ENCODE data around the gene SNRPA. TPM values are rescaled to one million over a fixed set of nuclear protein-coding genes. Genes with fewer than 3 reads are reported as not detected.

The SNRPA gene
- total and polyA plus RNA-seq, 2 of the 8 experiments (the other 6 are each of a cell fraction or from before 2014, with no cell fraction given), result 201 to 202 TPM

DNA sequence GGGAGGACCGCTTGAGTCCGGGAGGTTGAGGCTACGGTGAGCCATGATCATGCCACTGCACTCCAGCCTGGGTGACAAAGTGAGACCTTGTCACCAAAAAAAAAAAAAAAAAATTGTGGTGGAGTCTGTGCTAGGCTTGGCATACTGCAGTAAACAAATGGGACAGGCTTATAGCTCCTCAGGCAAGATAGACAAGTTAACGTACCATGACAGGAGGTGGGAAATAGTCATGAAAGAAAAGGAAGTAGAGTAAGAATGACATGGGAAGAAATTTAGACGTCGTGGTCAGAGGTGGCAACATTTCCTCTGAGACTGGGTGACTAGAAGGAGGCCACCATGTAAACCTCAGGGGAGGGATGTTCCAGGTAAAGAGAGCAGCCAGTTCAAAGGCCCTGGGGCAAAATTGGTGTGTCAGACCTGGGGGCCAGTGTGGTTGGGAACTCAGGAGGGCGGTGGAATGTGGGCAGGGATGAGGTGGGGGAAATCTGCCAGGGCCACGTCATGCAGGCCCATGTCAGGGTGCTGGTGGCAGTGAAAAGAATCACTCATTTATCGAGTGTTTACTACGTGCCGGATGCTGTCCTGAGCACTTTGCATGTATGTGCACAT, 5.6 kb downstream of the SNRPA start:
- Histone ChIP-seq H3K27ac (ENCODE audit: low read depth, low read length) (no peak overlapping the region; the same call in 1 of the 2 replicates), H4K8ac (ENCODE audit: extremely low read depth, insufficient read depth, low read length) (no peak overlapping the region), H3K4me3 (ENCODE audit: extremely low read depth in 1 of 4, insufficient read depth in 2 of 4, low read depth in 3 of 4, low read length in 4 of 4) (no peak overlapping the region), H3K9me3 (ENCODE audit: insufficient read depth in 2 of 2, low read depth in 1 of 2, low read length in 1 of 2) (no peaks in the 10 kb centered on the region), H3K9ac (replicated peaks in 1 of 4; ENCODE audit: extremely low read depth in 1 of 4, low read depth in 3 of 4, low read length in 3 of 4) (no peak overlapping the region), H3K36me3 (ENCODE audit: control insufficient read depth in 2 of 4, insufficient read depth in 4 of 4, low read length in 3 of 4) (peaks cover 32 to 83% (median 58%) of the 10 kb centered on the region in 4 experiments; a peak in 7 of 8 replicates), H2AK5ac (ENCODE audit: low read depth, low read length) (no peak overlapping the region), H3K79me2 (ENCODE audit: control insufficient read depth in 1 of 2, insufficient read depth in 2 of 2, low read length in 2 of 2) (peaks cover 38 to 68% of the 10 kb centered on the region in 2 experiments), H3K4me1 (replicated peaks in 1 of 4; ENCODE audit: control insufficient read depth in 3 of 4, insufficient read depth in 4 of 4, low read length in 3 of 4) (no peaks in the 10 kb centered on the region; a peak in 2 of 7 replicates), H2BK120ac (replicated peaks; ENCODE audit: low read depth, low read length) (no peak overlapping the region), H2BK12ac (ENCODE audit: low read depth, low read length) (no peak overlapping the region), H4K5ac (ENCODE audit: insufficient read length, low read depth, low read length) (no peak overlapping the region), H2BK5ac (ENCODE audit: low read depth, low read length) (no peak overlapping the region), H3K4ac (replicated peaks; ENCODE audit: insufficient read length, low read depth, low read length) (no peak overlapping the region), H3K79me1 (ENCODE audit: low read depth, low read length) (peaks cover 7% of the 10 kb centered on the region), H3K56ac (replicated peaks; ENCODE audit: insufficient read length, low read depth, low read length) (no peak overlapping the region), H3K23me2 (ENCODE audit: low read depth, low read length) (no peaks in the 10 kb centered on the region), H4K91ac (replicated peaks; ENCODE audit: insufficient read length, low read length) (no peak overlapping the region), H2BK20ac (ENCODE audit: low read length) (no peak overlapping the region), H3K23ac (ENCODE audit: insufficient read length) (no peak overlapping the region), H2AFZ (ENCODE audit: low read length) (no peak overlapping the region), H3K27me3 (replicated peaks in 1 of 4; ENCODE audit: control insufficient read depth in 3 of 4, extremely low read depth in 1 of 4, insufficient read depth in 3 of 4, low read length in 3 of 4) (no peaks in the 10 kb centered on the region), H3K4me2 (ENCODE audit: insufficient read depth in 1 of 2, low read depth in 2 of 2, low read length in 2 of 2) (no peak overlapping the region; a peak in 1 of 4 replicates), H2BK15ac (ENCODE audit: low read length) (no peak overlapping the region), H3K14ac (ENCODE audit: insufficient read length) (no peak overlapping the region), H4K20me1 (replicated peaks in 1 of 2; ENCODE audit: control insufficient read depth in 1 of 2, insufficient read depth in 2 of 2, low read length in 2 of 2) (peaks cover 26 to 37% of the 10 kb centered on the region in 2 experiments), H3K18ac (ENCODE audit: extremely low read depth, low read length) (no peak overlapping the region)
- ChIA-PET POLR2A (ENCODE audit: partially characterized antibody) (interaction anchor here (0.6 to 15.7 kb wide), 8 partner anchors 14 to 647 kb away, joined by 3 to 399 read pairs (median 5); partner anchors contain the start of genes COQ8B, EGLN2, ITPKC and MIA), CTCF (ENCODE audit: partially characterized antibody) (interaction anchor here (0.6 to 3.4 kb wide), 8 partner anchors 9 to 618 kb away, joined by 3 to 14 read pairs (median 3); partner anchors contain the start of gene EGLN2)
- DNase-seq (ENCODE audit: low read depth in 1 of 2, low spot score in 2 of 2) (no peak), FAIRE-seq (no peak)
- 93% methylated on average over 10 of the region's 11 CpGs; no CpG with 5 or more reads in 1 of the 2 experiments for WGBS, 2 experiments (ENCODE audit: extremely low coverage in 1 of 2, insufficient coverage in 1 of 2, insufficient read length in 1 of 2, insufficient replicate concordance in 2 of 2, low coverage in 1 of 2, low lambda C conversion rate in 2 of 2, missing lambda C conversion rate in 1 of 2)
- TF ChIP-seq JUND (IDR thresholded peaks at IDR 0.05; ENCODE audit: low read length) (no peak), POLR2AphosphoS5 (IDR thresholded peaks at IDR 0.05; ENCODE audit: low read depth, low read length) (peak; percentile 82), POLR2A (IDR thresholded peaks at IDR 0.05; ENCODE audit: control extremely low read depth in 1 of 2, low read depth in 2 of 2, low read length in 2 of 2) (0 out of 3 replicates have a peak, but pooled peaks of 1 of the 2 experiments have one; percentile 24)

Measured in H1 (cell line).